HG03354 (cell line): ENCODE results near the gene SETD5.
"Not testable (repeated sequence)": the region's sequence is repeated elsewhere in the genome, so short reads cannot be mapped to it uniquely, and the experiment has no call there.

Source experiments
- ATAC-seq: cut with Tn5 transposase; IDR thresholded peaks from one replicate; pipeline ENCODE4 v1.9.1; 2021; ENCODE audit warnings: mild to moderate bottlenecking; ENCODE audit not compliant: unreplicated experiment, poor library complexity, severe bottlenecking

Gene SETD5

GRCh38 chr3:9441501-9442221, 44.2 kb downstream of the SETD5 start:
- no peak for ATAC-seq

DNA sequence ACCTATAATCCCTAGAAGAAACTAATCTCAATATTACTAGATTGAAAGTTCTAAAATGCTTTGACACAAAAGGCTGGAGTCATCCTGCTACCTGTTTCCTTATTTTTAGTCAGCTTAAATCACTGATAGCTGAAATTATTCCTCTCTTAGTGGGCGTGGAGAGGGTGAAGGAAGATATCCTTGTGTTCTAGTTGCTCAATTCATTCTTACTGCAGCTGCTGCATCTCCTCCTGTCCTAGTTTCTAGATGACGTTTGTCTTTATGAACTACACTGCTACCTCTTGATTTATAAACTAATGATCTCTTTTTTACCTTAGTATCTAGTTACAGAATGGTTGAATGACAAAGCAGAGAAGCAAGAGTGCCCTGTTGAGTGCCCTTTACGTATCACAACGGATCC, 50.7 kb downstream of the SETD5 start:
- ATAC-seq: no peak

- ATAC-seq: no peak
Observed at GRCh38 chr3:9448643-9449042, 51.2 kb downstream of the SETD5 start.

DNA sequence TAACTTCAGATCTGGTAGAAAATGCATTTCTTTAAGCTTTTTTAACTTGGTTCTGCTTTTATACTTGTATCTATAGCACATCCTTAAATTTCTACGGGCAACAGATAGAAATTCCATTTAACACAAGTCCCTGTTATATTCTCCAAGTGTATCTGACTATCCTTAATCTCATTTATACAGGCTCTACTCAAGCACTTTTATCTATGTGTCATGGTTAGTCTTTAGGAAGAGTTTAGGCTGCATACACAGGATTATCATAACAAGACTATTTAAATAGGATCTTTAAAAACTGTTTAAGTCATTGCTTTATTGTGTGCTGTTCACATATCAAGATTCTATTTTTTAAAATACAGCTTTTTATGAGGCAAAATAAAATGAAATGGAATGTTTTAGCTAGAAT, 52.7 kb downstream of the SETD5 start:
- no peak for ATAC-seq

- no peak for ATAC-seq
Observed at GRCh38 chr3:9450991-9451390, 53.6 kb downstream of the SETD5 start.

GRCh38 chr3:9452417-9452816, 55.0 kb downstream of the SETD5 start:
- ATAC-seq: no peak

GRCh38 chr3:9455596-9456131, 58.2 kb downstream of the SETD5 start:
- ATAC-seq: no peak

DNA sequence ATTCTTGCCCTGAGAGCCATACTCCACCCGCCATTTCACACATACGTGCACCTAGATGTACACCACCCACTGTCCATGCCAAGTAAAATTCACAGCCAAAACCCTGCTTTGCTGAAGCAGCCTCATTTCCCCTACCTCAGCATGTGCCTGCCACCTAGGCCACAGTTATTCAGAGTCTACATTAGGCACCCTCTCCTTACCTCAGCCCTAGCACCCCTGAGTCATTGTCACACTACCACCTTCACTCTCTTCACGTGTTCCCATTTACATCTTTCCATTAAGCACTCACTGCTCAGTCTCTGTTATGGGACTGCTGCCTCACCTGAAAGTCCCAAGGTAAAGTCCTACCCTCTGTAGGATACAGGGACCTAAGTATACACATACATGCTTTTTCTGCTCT, 70.0 kb downstream of the SETD5 start:
- no peak for ATAC-seq

- no peak for ATAC-seq
Observed at GRCh38 chr3:9468460-9468859, 71.0 kb downstream of the SETD5 start.

DNA sequence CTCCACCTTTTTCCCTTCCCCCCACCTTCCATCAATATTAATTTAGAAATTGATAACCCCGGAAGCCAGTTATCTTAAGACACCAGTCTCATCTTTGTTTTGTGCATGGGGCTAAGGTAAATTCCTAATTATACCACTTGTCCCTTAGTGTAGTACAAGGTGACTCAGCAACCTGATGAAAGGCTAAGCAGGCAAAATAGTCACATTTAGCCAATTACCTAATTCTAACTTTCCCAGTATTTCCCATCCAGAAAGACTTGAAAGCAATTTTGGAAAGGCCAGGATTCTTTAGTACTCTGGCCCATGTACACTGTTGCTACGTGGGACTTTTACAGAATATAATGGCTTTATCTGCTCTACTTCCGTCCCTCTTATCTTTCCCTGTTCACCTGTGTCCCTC, 72.6 kb downstream of the SETD5 start:
- ATAC-seq: no peak

GRCh38 chr3:9473496-9474065, 76.2 kb downstream of the SETD5 start:
- ATAC-seq: no peak

GRCh38 chr3:9474482-9474881, 77.1 kb downstream of the SETD5 start:
- ATAC-seq: no peak

DNA sequence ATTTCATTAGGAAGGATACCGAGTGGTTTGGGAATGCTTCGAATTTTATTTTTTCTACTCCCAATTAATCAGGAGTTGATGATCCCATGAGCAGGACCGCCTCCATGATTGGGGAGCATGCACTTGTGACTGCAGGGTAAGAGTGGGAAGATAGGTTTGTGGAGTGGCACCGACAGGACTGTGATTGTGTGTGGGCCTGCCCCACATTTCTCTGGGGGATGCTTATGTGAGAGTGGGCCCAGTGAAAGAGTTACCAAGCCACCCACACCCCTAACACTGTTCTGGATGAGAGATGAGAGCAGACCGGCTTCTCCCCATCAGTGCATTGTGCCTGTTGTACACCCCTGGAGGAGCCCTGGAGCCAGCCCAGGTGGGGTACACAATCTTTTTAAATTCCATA, 79.5 kb downstream of the SETD5 start:
- ATAC-seq: no peak

DNA sequence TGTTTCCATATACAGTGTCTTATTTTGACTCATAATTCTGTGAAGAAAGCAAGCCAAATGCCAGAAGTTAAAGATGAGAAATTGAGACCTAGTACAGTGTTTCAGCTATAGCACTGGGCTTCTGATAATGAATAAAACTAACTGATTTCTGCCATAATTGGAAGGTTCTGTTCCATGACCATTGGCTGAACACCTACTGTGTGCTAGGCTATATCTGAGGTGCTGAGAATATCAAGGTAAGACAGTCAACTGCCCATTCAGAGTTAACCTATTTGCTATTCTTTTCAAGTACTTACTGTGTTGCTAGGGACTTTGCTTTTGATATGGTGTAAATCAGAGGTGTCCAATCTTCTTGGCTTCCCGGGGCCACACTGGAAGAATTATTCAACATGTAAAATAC, 82.8 kb downstream of the SETD5 start:
- no peak for ATAC-seq

DNA sequence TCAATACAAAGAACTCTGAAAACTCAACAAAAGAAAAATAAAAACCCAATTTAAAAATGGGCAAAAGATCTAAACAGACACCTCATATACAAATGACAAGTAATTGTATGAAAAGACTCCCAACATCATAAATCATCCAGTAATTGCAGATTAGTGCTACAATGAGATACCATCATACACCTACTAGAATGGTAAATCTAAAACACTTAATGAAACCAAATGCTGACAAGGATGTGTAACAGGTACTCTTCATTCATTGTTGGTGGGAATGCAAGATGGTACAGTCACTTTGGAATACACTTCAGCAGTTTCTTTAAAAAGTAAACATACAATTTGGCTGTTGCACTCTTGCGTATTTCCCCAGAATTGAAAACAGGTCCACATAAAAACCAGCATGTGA, 87.8 kb downstream of the SETD5 start:
- ATAC-seq: no peak

DNA sequence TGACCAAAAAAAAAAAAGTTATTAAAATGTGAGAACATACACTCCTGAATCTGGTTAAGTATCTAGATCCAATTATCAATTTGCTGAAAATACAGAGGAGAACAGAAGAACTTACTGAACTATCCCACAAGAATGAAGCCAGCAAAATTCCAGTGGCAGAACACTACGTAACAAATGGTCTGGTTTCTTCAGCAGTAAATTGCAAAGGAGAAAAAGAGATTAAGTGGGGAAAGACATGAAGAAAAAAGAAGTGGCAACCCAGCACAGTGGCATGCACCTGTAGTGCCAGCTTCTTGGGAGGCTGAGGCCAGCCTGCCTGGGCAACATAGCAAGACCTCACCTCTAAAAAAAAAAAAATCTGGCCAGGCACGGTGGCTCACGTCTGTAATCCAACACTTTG, 94.1 kb downstream of the SETD5 start:
- ATAC-seq: no peak

DNA sequence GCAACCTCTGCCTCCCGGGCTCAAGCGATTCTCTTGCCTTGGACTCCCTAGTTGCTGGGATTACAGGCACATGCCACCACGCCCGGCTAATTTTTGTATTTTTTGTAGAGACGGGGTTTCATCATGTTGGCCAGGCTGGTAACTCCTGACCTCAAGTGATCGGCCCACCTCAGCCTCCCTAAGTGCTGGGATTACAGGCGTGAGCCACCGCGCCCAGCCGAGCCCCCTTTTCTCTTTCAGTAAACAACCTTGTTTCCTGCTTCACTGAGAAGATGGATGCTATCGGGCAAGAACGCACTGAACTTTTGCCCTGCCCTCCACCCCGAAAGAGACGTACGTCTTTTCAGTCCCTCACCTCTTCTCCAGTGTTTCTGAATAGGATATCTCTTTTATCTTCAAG, 96.6 kb downstream of the SETD5 start:
- ATAC-seq: not testable (repeated sequence)

GRCh38 chr3:9496893-9497292, 99.5 kb downstream of the SETD5 start:
- no peak for ATAC-seq

DNA sequence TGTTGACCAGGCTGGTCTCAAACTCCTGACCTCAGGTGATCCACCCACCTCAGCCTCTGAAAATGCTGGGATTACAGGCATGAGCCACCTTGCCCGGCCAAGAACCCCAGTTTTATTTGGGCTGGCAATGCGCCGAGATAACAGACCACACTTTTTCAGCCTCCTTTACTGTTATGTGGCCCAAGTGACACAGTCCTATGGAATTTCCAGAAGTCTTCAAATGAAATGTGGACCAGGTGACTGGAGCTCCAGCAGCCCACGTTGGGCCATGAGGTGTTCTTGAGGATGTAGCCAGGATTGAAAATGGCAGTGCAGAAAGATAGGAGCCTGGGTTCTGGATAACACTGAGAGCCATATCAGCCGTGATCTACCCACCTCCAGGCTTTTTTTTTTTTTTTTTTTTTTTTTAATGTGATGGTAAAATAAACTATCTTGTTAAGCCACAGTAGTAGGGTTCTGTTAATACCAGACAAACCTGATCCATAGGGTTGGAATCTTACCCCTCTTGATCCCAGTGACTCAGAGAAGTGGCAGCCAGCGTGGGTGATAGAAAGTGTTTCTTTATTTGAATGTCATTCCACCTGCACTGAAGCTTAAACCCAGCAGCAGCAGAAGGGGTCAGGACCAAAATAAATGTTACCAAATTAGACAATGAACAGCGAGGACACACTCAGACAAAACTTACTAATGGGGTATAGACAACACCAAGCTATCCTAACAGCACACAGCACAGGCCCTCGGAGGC, 100.6 kb downstream of the SETD5 start:
- no peak for ATAC-seq

GRCh38 chr3:9498781-9499180, 101.4 kb downstream of the SETD5 start:
- ATAC-seq: no peak
